ENCODE results near the gene PER3.

PER3 gene

GRCh38 chr1:7893529-7894180 lies 109.6 kb downstream of the PER3 start:
- H3K4me3 ChIP-seq (ENCODE audit: extremely low read depth, insufficient read depth, low read length, poor library complexity, severe bottlenecking) = no peak overlapping the region
- no peaks in the 10 kb centered on the region for H3K36me3 ChIP-seq (ENCODE audit: control insufficient read depth, insufficient read depth, low read length)
- 93 to 97% methylated on average over 12 of the region's 13 CpGs for WGBS, 2 experiments (ENCODE audit: insufficient coverage in 2 of 2)
- no peak overlapping the region for H3K27ac ChIP-seq (ENCODE audit: low read depth, low read length, severe bottlenecking)
- H3K4me1 ChIP-seq (ENCODE audit: control insufficient read depth, insufficient read depth, low read length, poor library complexity, severe bottlenecking) = no peaks in the 10 kb centered on the region
- no peaks in the 10 kb centered on the region for H3K9me3 ChIP-seq (ENCODE audit: control insufficient read depth, low read length)
